NCI-H146 treated with DMSO at 0.1 percent for 48 hours (cell line): ENCODE measurements around the gene TALDO1.
A peak's percentile ranks its signal among the peaks of the same experiment; 100 is the strongest.

Experiments used
- DNase-seq: peaks from one replicate; lab custom pipeline; 2025; ENCODE audit not compliant: unreplicated experiment; lab: John Stamatoyannopoulos, UW

The TALDO1 gene

GRCh38 chr11:714436-714835, 32.8 kb upstream of the TALDO1 start:
- no peak for DNase-seq

GRCh38 chr11:719214-720016, 27.8 kb upstream of the TALDO1 start:
- DNase-seq = no peak

GRCh38 chr11:720017-720641, 27.1 kb upstream of the TALDO1 start:
- no peak for DNase-seq

GRCh38 chr11:720642-721246, 26.5 kb upstream of the TALDO1 start:
- DNase-seq = no peak

- peak; percentile 68 for DNase-seq
These were observed 26.0 kb upstream of the TALDO1 start for GRCh38 chr11:721247-721740.

- peak; percentile 68 for DNase-seq
These were observed 25.4 kb upstream of the TALDO1 start for GRCh38 chr11:721741-722345.

- DNase-seq = no peak
These were observed 24.9 kb upstream of the TALDO1 start for GRCh38 chr11:722346-722811.

- peak; percentile 37 for DNase-seq
These were observed 24.0 kb upstream of the TALDO1 start for GRCh38 chr11:723120-723883.

- no peak for DNase-seq
These were observed 23.1 kb upstream of the TALDO1 start for GRCh38 chr11:724049-724777.

- DNase-seq = no peak
These were observed 22.4 kb upstream of the TALDO1 start for GRCh38 chr11:724778-725386.

- peak; percentile 46 for DNase-seq
These were observed 21.6 kb upstream of the TALDO1 start for GRCh38 chr11:725624-726202.

GRCh38 chr11:726278-727220, 20.7 kb upstream of the TALDO1 start:
- DNase-seq = peak; percentile 47

GRCh38 chr11:727281-727701, 20.0 kb upstream of the TALDO1 start:
- DNase-seq = no peak

GRCh38 chr11:727859-728748, 19.2 kb upstream of the TALDO1 start:
- peak; percentile 10 for DNase-seq

GRCh38 chr11:728901-729491, 18.3 kb upstream of the TALDO1 start:
- no peak for DNase-seq

- no peak for DNase-seq
These were observed 17.7 kb upstream of the TALDO1 start for GRCh38 chr11:729492-730074.
